M059J (cell line): ENCODE results near the gene KLK4. TPM values are rescaled to one million over a fixed set of nuclear protein-coding genes. Genes with fewer than 3 reads are reported as not detected.
A peak's percentile ranks its signal among the peaks of the same experiment; 100 is the strongest.

Experiments
- DNase-seq: peaks from one replicate; pipeline ENCODE4 v3.0.0-alpha.2; 2012; ENCODE audit warnings: low read depth
- total RNA-seq: library from RNA; depleted of rRNA; stranded (reverse); fragments of >200 nt; shearing (Covaris generic); gene quantifications from 2 replicates; pipeline ENCODE4 v1.2.3, GENCODE V29; 2014; rRNA removed

Gene KLK4
- total RNA-seq, 1 experiment from 2014 or later: not detected

GRCh38 chr19:50880241-50880640 is 31.0 kb downstream of the KLK4 start:
- DNase-seq: no peak

DNA sequence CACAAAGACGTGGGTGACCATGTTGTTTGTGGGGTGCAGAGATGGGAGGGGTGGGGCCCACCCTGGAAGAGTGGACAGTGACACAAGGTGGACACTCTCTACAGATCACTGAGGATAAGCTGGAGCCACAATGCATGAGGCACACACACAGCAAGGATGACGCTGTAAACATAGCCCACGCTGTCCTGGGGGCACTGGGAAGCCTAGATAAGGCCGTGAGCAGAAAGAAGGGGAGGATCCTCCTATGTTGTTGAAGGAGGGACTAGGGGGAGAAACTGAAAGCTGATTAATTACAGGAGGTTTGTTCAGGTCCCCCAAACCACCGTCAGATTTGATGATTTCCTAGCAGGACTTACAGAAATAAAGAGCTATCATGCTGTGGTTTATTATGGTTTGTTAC is 32.3 kb downstream of the KLK4 start:
- no peak for DNase-seq

DNA sequence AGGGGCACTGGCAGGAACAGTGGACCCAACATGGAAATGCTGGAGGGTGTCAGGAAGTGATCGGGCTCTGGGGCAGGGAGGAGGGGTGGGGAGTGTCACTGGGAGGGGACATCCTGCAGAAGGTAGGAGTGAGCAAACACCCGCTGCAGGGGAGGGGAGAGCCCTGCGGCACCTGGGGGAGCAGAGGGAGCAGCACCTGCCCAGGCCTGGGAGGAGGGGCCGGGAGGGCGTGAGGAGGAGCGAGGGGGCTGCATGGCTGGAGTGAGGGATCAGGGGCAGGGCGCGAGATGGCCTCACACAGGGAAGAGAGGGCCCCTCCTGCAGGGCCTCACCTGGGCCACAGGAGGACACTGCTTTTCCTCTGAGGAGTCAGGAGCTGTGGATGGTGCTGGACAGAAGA is 33.9 kb downstream of the KLK4 start:
- DNase-seq: no peak

DNA sequence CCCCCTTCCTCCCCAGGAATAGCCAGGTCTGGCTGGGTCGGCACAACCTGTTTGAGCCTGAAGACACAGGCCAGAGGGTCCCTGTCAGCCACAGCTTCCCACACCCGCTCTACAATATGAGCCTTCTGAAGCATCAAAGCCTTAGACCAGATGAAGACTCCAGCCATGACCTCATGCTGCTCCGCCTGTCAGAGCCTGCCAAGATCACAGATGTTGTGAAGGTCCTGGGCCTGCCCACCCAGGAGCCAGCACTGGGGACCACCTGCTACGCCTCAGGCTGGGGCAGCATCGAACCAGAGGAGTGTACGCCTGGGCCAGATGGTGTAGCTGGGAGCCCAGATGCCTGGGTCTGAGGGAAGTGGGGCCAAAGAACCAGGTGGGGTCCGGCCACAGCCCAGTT is 34.7 kb downstream of the KLK4 start:
- DNase-seq: no peak

- no peak for DNase-seq
Observed at GRCh38 chr19:50875795-50876422, 35.3 kb downstream of the KLK4 start.

GRCh38 chr19:50874211-50874610 is 37.0 kb downstream of the KLK4 start:
- no peak for DNase-seq

- no peak for DNase-seq
Observed at GRCh38 chr19:50873056-50873455, 38.1 kb downstream of the KLK4 start, which contains the start of gene KLK2. KLK2 (plus strand) TSS chr19:50873439; CDS start chr19:50873474, 35 bp downstream.

DNA sequence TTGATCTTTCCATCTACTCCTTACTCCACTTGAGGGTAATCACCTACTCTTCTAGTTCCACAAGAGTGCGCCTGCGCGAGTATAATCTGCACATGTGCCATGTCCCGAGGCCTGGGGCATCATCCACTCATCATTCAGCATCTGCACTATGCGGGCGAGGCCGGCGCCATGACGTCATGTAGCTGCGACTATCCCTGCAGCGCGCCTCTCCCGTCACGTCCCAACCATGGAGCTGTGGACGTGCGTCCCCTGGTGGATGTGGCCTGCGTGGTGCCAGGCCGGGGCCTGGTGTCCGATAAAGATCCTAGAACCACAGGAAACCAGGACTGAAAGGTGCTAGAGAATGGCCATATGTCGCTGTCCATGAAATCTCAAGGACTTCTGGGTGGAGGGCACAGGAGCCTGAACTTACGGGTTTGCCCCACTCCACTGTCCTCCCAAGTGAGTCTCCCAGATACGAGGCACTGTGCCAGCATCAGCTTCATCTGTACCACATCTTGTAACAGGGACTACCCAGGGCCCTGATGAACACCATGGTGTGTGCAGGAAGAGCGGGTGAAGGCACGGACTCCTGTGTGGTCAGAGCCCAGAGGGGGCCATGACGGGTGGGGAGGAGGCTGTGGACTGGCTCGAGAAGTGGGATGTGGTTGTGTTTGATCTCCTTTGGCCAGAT is 40.6 kb downstream of the KLK4 start:
- no peak for DNase-seq

GRCh38 chr19:50869479-50869878 is 41.7 kb downstream of the KLK4 start:
- no peak for DNase-seq

- no peak for DNase-seq
Observed at GRCh38 chr19:50861496-50862286, 49.5 kb downstream of the KLK4 start.

DNA sequence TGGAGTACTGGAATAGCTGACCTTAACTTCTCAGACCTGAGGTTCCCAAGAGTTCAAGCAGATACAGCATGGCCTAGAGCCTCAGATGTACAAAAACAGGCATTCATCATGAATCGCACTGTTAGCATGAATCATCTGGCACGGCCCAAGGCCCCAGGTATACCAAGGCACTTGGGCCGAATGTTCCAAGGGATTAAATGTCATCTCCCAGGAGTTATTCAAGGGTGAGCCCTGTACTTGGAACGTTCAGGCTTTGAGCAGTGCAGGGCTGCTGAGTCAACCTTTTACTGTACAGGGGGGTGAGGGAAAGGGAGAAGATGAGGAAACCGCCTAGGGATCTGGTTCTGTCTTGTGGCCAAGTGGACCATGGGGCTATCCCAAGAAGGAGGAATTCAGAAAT is 50.2 kb downstream of the KLK4 start:
- peak; percentile 4 for DNase-seq

GRCh38 chr19:50859849-50860248 is 51.3 kb downstream of the KLK4 start:
- DNase-seq: no peak

DNA sequence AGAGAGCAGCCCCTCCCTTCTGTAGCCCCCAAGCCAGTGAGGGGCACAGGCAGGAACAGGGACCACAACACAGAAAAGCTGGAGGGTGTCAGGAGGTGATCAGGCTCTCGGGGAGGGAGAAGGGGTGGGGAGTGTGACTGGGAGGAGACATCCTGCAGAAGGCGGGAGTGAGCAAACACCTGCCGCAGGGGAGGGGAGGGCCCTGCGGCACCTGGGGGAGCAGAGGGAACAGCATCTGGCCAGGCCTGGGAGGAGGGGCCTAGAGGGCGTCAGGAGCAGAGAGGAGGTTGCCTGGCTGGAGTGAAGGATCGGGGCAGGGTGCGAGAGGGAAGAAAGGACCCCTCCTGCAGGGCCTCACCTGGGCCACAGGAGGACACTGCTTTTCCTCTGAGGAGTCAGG is 52.3 kb downstream of the KLK4 start:
- DNase-seq: no peak

GRCh38 chr19:50857366-50857765 is 53.8 kb downstream of the KLK4 start:
- DNase-seq: no peak

Other genes starting within 250 kb of the KLK4 start
- gene SHANK1, start 191.6 kb downstream of the KLK4 start, total RNA-seq: 0.15 TPM in 2 replicates
- 6.1 and 10.0 TPM in 2 replicates for gene CLEC11A, start 188.0 kb downstream of the KLK4 start, total RNA-seq
- gene GPR32, start 140.9 kb downstream of the KLK4 start, total RNA-seq: not detected in 2 replicates
- not detected in 2 replicates for gene ACP4, start 121.0 kb downstream of the KLK4 start, total RNA-seq
- gene KLK1, start 87.6 kb downstream of the KLK4 start, total RNA-seq: not detected in 2 replicates
- gene KLK15, start 77.8 kb downstream of the KLK4 start, total RNA-seq: not detected in 2 replicates
- gene KLK3, start 56.5 kb downstream of the KLK4 start, total RNA-seq: not detected in 2 replicates
- not detected in 2 replicates for gene KLK2, start 38.0 kb downstream of the KLK4 start, total RNA-seq
- not detected in 2 replicates for gene KLK5, start 41.6 kb upstream of the KLK4 start, total RNA-seq
- 0.74 TPM in 1 of 2 replicates, not detected in the other for gene KLK6, start 58.2 kb upstream of the KLK4 start, total RNA-seq
- gene KLK7, start 72.5 kb upstream of the KLK4 start, total RNA-seq: not detected in 2 replicates
- not detected in 2 replicates for gene KLK8, start 90.2 kb upstream of the KLK4 start, total RNA-seq
- gene KLK10, start 108.3 kb upstream of the KLK4 start, total RNA-seq: not detected in 2 replicates
- gene KLK11, start 115.2 kb upstream of the KLK4 start, total RNA-seq: not detected in 2 replicates
- not detected in 2 replicates for gene KLK12, start 123.6 kb upstream of the KLK4 start, total RNA-seq
- not detected in 2 replicates for gene KLK13, start 153.7 kb upstream of the KLK4 start, total RNA-seq
- gene KLK14, start 171.5 kb upstream of the KLK4 start, total RNA-seq: not detected in 2 replicates
- gene CTU1, start 197.0 kb upstream of the KLK4 start, total RNA-seq: 1.4 and 9.7 TPM in 2 replicates
- gene SIGLEC9, start 213.5 kb upstream of the KLK4 start, total RNA-seq: 0.27 TPM in 1 of 2 replicates, not detected in the other
- gene SIGLEC7, start 230.9 kb upstream of the KLK4 start, total RNA-seq: not detected in 2 replicates